COLO668 (cell line): Measurements from ENCODE around the gene MZB1.

Source experiments
- DNase-seq: peaks from one replicate; lab custom pipeline; 2025; ENCODE audit not compliant: unreplicated experiment; lab: John Stamatoyannopoulos, UW

MZB1 gene, protein sequence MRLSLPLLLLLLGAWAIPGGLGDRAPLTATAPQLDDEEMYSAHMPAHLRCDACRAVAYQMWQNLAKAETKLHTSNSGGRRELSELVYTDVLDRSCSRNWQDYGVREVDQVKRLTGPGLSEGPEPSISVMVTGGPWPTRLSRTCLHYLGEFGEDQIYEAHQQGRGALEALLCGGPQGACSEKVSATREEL

GRCh38 chr5:139389701-139390638 lies at the start of gene MZB1:
Gene MZB1 (minus strand): TSS chr5:139389913. CDS start chr5:139389856, 57 bp downstream.
- no peak for DNase-seq

GRCh38 chr5:139439013-139439903 lies 49.5 kb upstream of the MZB1 start, which contains the start of gene DNAJC18:
Gene DNAJC18 (minus strand): TSS chr5:139439525. CDS start chr5:139439445, 80 bp downstream.
- DNase-seq: peak; percentile 81

GRCh38 chr5:139438707-139439012 lies 48.9 kb upstream of the MZB1 start:
- no peak for DNase-seq

DNA sequence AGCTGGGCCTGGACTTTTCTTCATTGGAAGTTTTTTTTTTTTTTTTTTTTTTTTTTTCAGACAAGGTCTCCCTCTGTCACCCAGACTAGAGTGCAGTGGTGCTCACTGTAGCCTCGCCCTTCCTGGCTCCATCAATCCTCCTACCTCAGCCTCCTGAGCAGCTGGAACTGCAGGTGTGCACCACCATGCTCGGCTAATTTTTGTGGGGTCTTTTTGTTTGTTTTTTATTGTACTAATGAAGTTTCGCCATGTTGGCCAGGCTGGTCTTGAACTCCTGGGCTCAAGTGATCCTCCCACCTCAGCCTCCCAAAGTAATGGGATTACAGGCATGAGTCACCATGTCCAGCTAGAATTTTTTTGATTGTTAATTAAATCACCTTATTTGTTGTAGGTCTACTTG lies 46.0 kb upstream of the MZB1 start:
- DNase-seq: no peak

DNA sequence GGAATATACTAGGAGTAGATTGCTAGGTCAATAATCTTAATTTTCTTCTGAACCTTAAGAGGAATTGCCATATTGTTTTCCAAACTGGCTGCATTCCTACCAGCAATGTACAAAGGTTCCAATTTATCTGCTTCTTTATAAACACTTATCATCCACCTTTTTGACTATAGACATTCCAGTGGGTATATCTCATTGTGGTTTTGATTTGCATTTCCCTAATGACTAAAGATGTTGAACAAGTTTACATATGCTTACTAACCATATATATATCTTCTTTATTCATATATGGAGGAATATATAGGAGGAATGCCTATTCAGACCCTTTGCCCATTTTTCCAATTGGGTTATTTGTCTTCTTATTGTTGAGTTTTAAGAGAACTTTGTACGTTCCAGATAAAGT lies 42.0 kb upstream of the MZB1 start:
- no peak for DNase-seq

- no peak for DNase-seq
These were observed 40.3 kb upstream of the MZB1 start for GRCh38 chr5:139430015-139430414.

GRCh38 chr5:139426203-139426885 lies 36.6 kb upstream of the MZB1 start:
- DNase-seq: no peak

- DNase-seq: no peak
These were observed 35.8 kb upstream of the MZB1 start for GRCh38 chr5:139425497-139425896.

DNA sequence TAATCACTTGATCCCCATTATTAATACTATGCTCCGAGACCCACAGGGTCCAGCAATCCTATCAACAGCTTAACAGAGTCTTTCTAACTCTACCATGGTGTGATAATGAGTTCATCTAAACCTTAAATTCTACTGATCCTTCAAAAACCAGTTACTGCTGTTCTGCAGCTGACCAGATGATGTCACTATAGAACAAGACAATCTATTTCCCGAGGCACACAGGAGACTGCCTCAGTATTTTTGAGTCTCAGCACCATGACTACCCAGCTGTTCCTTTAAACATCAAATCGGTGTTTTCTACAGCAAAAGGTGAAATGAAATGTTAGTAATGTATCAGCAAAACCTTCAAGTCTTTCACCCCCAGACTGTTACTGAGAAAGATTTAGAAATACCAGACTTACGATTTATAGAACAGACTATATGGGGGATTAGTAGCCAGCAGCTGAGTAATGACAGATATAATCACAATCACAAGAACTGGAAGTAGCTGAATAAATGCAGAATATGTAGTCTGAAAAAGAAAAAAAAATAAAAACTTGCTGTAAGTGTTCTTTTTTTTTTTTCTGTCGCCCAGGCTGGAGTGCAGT lies 32.7 kb upstream of the MZB1 start:
- peak; percentile 17 for DNase-seq

- DNase-seq: no peak
These were observed 29.8 kb upstream of the MZB1 start for GRCh38 chr5:139419226-139420192.

GRCh38 chr5:139418793-139419192 lies 29.1 kb upstream of the MZB1 start:
- no peak for DNase-seq

- no peak for DNase-seq
These were observed 27.5 kb upstream of the MZB1 start for GRCh38 chr5:139417214-139417613.

GRCh38 chr5:139416651-139417050 lies 26.9 kb upstream of the MZB1 start:
- DNase-seq: no peak

DNA sequence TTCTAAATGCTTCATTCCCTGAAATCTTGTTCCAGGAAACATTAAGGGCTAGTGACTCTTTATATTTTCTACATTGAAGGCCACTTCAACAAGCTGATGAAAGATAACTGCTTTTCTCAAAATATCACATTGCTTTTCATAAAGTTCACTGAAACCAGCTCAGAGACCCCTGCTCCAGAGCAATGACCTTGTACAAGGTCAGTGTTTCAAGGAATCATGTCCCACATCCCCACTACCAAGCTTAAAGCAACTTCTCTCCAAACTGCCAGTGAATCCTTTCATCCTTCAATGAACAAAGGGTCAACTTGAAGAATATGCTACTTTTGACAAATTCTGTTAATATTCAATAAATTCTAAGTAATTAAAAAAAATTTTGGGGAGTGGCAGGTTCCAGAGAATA lies 26.2 kb upstream of the MZB1 start:
- no peak for DNase-seq

DNA sequence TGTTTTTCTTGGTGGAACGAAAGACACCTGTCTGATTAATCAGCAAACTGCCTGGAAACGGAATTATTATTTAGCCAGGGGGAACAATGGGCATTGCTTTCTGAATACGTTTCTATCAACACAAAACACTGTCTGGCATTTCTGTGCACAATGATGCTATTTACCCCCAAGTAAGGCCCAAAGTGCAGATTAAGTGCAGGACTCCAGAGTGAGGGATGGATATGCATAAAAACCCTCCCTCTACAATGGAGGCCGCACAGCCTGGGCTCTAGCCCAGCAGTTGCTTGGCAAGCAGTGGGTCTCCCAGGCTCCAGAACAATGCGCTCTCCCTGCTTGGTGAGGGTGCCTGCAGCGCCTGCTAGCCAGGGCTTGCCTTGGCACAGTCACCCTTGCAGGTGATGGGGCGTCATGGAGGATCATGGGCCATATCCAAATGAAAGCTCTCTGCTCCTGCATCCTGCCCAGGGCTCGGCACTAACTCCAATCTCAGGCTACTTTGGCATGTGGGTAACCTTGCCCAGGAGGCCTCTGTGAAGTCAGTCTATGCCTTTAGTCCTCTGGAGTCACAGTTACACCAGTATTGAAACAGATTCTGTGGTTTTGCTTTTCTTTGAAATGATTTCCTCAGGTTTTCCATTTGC lies 25.6 kb upstream of the MZB1 start:
- DNase-seq: no peak

DNA sequence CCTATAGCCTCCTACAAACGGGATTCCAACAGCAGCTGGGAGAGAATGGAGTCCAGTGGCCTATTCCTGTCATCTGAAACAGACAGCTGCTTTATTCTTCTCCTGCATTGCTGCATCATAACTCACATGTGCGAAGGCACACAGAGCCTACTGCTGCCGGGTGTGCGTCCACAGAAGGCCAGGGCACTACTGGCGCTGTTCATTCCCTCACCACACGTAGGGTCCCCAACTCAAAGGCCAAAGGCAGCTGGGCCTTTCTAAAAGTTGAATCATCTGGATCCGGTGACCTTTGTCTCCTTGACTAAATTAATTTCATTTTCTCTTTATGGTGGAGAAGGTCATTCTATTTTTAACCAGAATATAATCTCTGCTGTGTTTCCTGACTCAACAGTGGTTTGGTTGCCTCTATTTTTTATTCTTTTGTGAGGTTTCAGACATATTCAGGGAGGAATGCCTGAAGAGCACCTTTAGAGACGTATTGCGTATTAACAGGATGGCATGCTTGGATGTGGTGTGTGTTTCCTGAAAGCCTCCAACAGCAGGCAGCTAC lies 24.9 kb upstream of the MZB1 start:
- DNase-seq: no peak

DNA sequence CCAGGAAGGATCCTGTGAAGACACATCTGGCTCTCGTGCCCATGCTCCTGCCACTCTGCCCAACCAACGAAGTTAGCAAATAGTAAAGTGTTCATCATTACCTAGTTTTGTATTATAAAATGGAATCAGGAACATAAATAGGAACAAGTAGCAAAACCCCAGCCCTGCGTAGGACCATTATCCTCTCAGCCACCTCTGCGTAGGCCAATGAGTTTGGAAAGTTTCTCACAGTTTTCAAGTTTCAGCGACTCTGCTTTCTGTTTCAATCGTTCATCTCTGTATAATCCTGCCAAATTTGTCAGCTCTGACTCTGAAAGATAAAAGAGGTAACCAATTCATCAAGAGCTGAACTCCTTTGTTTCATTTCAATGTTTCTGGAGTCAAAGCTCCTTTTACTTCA lies 24.2 kb upstream of the MZB1 start:
- DNase-seq: no peak

GRCh38 chr5:139413153-139413552 lies 23.4 kb upstream of the MZB1 start:
- no peak for DNase-seq
